HG02678 (cell line): ENCODE results near the gene CYP2U1.
"Not testable (repeated sequence)": the region's sequence is repeated elsewhere in the genome, so short reads cannot be mapped to it uniquely, and the experiment has no call there.

Source experiments
- ATAC-seq: cut with Tn5 transposase; IDR thresholded peaks from one replicate; pipeline ENCODE4 v1.9.1; 2021; ENCODE audit warnings: mild to moderate bottlenecking, moderate library complexity; ENCODE audit not compliant: unreplicated experiment

Gene CYP2U1

GRCh38 chr4:107917500-107917899 is 13.8 kb upstream of the CYP2U1 start:
- ATAC-seq, result no peak

GRCh38 chr4:107922486-107923473 is 8.6 kb upstream of the CYP2U1 start:
- ATAC-seq, result no peak

- ATAC-seq, result not testable (repeated sequence)
Measured at GRCh38 chr4:107925713-107926112, 5.6 kb upstream of the CYP2U1 start.

GRCh38 chr4:107926875-107927274 is 4.5 kb upstream of the CYP2U1 start:
- not testable (repeated sequence) for ATAC-seq

GRCh38 chr4:107931775-107932321 is 499 bp downstream of the CYP2U1 start:
- no peak for ATAC-seq

- no peak for ATAC-seq
Measured at GRCh38 chr4:107935246-107935645, 3.9 kb downstream of the CYP2U1 start.

GRCh38 chr4:107937040-107937439 is 5.7 kb downstream of the CYP2U1 start:
- ATAC-seq, result peak; percentile 39

- ATAC-seq, result no peak
Measured at GRCh38 chr4:107939307-107939706, 8.0 kb downstream of the CYP2U1 start.

- ATAC-seq, result no peak
Measured at GRCh38 chr4:107945809-107946208, 14.5 kb downstream of the CYP2U1 start.

- no peak for ATAC-seq
Measured at GRCh38 chr4:107950746-107951540, 19.6 kb downstream of the CYP2U1 start.

GRCh38 chr4:107951551-107951950 is 20.2 kb downstream of the CYP2U1 start:
- ATAC-seq, result no peak

GRCh38 chr4:107956011-107956410 is 24.7 kb downstream of the CYP2U1 start:
- ATAC-seq, result no peak

- ATAC-seq, result no peak
Measured at GRCh38 chr4:107966903-107967302, 35.6 kb downstream of the CYP2U1 start.

GRCh38 chr4:107967519-107967918 is 36.2 kb downstream of the CYP2U1 start:
- ATAC-seq, result not testable (repeated sequence)

GRCh38 chr4:107967921-107968320 is 36.6 kb downstream of the CYP2U1 start:
- not testable (repeated sequence) for ATAC-seq

- ATAC-seq, result no peak
Measured at GRCh38 chr4:107970063-107970798, 38.9 kb downstream of the CYP2U1 start.

GRCh38 chr4:107972605-107973004 is 41.3 kb downstream of the CYP2U1 start:
- ATAC-seq, result no peak

- no peak for ATAC-seq
Measured at GRCh38 chr4:107974523-107974922, 43.2 kb downstream of the CYP2U1 start.

- ATAC-seq, result no peak
Measured at GRCh38 chr4:107977482-107977881, 46.1 kb downstream of the CYP2U1 start.

GRCh38 chr4:107977966-107978705 is 46.8 kb downstream of the CYP2U1 start:
- ATAC-seq, result no peak
